COLO668 (cell line): Measurements from ENCODE around the gene LYPD4.
"Not testable (repeated sequence)": the region's sequence is repeated elsewhere in the genome, so short reads cannot be mapped to it uniquely, and the experiment has no call there.

Experiments
- DNase-seq: peaks from one replicate; lab custom pipeline; 2025; ENCODE audit not compliant: unreplicated experiment; lab: John Stamatoyannopoulos, UW

The LYPD4 gene

DNA sequence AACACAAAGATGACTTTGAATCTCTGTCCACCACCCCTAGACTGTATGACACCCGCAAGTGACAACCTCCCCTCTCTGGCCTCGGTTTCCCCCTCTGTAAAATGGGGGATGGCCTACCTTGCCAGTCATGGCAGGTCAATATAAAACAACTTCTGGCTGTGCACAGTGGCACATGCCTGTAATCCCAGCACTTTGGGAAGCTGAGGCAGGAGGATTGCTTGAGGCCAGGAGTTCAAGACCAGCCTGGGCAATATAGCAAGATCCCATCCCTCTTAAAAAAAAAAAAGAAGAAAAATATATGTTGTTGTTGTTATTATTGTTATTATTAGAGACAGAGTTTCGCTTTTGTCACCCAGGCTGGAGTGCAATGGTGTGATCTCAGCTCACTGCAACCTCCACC, 31.5 kb upstream of the LYPD4 start:
- not testable (repeated sequence) for DNase-seq

DNA sequence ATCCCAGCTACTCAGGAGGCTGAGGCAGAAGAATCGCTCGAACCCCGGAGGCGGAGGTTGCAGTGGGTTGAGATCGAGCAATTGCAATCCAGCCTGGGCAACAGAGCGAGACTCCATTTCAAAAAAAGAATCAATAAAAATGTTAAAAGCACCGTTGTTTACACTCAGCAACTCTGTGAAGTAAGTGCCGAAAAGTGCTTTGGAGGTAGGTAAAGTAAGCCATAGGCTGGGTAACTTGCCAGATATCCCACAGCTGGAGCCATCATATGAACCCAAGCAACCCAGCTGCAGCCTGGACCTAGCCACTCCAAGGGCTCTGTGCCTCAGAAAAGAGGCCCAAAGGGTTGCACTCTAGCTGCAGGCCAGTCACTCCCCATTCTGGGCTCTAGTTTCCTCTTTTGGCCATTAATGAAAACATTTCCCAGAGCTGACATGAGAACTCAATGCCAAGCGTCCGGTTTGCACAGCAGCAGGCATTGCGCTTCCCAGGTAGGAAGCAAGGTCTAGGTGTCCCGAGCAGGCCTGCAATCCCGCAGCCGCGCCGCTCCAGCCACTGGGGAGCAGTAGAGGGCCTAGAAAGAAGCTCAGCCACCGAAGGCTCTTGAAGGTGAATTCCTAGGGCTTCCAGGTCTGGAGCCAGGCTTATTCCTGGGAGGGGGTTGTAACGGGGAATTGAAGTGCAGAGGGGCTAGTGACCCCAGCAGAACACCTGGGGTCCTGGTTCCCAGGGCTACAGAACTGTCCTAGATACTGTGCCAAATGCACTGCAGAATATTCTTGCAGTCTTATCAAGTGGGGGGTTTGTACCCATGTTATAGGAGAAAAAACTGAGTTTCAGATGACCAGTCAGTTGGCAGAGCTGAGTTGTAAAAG, 28.5 kb upstream of the LYPD4 start:
- peak; percentile 75 for DNase-seq

DNA sequence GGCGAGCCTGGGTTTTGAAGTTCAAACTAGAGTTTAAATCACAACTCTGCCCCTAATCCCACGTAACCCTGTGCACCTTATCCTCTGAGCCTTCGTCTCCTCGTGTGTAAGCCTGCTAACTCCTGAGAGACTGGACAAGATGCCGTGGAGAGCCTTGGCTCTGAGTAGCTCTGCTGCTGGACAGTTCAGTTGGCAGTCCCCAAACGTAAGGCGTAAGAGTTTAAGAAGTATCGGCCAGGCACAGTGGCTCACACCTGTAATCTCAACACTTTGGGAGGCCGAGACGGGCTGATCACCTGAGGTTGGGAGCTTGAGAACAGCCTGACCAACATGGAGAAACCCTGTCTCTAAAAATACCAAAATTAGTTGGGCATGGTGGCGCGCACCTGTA, 27.9 kb upstream of the LYPD4 start:
- no peak for DNase-seq

DNA sequence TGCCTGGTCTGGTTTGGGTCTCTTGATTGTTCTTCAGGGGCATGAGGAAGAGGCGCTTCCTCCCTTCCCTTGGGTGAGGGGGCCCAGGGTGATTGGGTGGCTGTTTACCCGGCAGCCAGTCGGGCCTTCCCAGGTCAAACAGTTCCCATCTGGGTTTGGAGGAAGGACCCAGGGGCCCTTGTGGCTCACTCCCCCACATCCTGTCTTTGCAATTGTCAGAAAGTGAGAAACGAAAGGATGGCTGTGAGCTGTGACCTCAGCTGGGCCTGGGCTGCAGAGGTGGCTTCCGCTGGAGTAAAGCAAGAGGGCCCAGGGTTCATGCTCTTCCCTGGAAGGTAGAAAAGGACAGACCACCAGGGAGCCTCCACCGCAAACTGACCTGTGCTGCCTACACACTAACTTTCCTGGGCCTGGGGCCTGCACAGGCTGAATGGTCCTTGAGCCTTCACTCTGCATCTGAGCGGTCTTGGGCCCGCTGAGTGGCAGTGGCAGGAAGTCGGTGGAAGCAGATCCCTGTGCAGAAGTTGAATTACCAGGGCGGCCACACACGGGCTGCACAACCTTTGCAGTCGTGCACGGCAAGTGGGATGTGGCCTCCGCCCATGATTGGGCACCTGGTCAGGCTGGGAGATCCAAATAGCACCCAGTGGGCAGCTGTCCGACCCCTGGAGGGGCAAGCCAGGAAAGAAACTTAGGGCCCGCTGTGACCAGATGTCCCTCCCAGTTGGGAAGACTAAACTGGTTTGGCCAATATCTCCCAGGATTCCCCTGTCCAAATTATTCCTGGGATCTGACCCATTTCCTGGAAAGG, 27.3 kb upstream of the LYPD4 start:
- no peak for DNase-seq

DNA sequence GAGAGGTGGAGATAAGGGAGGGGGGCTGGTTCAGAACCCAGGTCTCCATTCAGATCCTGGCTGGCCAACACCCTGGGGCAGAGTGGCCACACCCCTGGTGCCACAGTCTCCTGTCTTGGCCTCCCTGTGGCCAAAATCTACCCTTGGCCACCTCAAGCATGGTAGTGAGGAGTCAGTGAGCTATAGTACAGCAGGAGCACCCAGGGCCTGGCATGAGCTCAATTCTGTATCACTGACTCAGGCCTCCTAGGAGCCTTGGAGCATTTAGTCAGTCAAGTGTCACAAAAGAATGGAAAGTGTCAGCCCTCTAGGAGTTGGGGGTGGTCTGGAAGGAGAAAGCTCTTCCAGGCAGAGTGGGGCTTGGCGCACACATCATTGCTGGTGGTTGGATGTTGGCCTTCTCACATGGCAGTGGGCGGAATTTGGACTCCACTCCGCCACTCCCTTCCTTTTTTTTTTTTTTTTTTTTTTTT, 26.0 kb upstream of the LYPD4 start:
- no peak for DNase-seq

DNA sequence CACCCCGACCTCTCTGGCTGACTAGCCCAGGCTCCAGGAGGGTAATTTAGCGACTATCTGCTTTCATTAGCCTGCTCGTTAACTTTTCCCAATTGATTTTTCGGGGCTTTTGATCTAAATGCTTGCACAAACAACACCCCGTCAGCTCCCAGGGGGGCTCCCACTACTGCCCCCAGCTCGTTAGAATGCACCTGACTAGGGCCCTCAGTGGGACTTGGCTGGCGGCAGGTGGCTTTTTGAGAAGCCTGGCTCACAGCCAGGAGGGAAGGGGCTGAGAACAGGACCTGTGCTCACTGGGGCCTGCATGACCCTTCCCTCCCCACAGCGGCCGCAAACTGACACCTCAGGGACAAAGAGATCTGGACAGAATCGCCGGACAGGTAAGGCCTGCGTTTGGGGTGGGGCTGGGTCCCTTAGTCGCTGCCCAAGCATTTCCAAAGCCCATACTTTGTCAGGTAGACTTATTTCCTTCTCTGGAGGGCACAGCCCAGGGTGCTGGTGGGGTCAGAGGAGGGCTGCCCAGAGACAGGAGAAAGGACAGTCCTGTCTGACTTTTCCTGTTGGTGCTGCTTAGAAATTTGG, 25.0 kb upstream of the LYPD4 start:
- DNase-seq, result peak; percentile 9

DNA sequence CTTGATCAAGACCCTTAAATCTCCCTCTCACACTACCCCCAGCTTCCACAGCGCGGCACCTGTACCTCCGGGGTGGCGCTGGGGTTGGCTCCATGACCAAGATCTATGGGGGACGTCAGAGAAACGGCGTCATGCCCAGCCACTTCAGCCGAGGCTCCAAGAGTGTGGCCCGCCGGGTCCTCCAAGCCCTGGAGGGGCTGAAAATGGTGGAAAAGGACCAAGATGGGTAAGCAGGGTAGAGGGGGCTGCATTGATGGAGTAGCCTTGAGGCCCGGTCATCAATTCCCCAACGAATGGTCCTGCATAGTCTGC, 24.5 kb upstream of the LYPD4 start:
- no peak for DNase-seq

DNA sequence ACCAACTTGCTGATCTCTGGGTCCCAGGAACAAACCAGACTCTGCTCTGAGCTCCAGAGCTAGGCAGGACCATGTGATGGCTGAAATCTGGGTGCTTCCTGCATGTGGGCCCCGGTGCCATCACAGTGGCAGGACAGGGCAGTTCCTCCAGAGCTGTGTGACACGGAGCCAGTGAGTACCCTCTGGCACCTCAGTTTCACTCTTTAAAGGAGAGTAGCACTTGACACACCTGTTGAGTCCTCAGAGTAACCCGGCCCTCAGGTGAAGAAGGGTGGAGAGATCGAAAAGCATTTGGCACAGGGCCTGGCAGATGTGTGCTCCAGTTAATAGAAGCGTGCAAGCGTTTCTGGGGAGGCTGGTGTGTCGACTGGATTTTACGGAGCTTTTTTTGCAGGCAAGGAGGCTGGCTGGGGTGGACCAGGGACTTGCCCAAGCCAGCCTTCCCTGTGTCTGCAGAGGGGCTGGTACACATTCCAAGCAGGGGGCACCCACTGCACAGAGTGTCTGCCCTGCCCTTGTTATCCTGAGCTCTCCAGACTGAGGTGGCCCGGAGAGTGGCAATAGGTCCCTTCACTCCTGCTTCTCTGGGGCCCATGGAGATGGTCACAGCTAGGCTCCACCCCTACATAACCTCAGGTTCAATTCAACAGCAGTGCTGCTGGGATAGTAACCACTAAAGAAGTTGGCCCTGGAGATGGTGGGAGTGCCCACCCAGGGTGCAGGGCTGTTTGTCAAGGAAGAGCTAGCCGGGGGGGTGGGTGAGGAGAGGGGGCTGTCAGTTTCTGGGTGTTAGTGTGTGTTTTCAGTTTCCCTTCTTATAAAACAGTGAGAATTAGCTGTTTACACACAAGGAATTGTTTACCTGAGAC, 23.9 kb upstream of the LYPD4 start:
- DNase-seq, result no peak

DNA sequence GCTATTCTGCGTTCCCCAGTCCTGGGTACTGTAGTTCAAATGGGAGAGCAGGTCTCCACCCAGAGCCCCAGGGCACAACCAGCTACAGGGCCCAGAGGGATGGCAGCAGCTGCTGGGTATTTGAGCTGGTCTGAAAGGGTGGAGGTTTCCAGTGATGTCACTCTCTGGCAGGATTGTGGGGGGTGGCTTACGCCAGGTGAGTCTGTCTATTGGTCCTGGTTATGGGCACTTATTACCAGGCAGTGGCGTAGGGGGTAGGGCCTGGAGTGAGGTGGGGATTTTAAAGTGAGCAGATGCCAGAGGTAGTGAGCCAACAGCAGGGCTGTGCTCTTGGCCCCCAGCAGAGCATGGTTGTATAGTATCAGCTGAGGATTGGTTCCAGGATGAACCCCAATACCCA, 21.8 kb upstream of the LYPD4 start:
- DNase-seq, result peak; percentile 38

DNA sequence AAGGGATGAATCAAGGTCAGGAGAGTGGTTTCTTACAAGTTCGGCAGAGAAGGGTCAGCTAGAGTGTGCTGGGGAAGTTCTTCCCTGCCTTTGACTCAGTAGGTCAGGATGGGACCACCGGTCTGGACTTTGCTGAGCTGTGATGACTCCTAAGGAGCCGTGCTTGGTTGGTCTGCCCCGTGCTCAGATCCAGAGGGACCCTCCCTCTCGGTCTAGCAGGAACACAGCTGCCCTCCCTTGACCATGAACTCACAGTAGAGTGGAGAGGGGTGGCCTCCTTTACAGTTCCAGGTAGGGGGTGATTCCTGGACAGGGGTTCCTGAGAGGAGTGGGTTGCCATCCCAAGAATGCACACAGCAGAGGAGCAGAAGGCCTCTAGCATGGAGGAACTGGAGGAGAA, 19.9 kb upstream of the LYPD4 start:
- DNase-seq, result no peak

DNA sequence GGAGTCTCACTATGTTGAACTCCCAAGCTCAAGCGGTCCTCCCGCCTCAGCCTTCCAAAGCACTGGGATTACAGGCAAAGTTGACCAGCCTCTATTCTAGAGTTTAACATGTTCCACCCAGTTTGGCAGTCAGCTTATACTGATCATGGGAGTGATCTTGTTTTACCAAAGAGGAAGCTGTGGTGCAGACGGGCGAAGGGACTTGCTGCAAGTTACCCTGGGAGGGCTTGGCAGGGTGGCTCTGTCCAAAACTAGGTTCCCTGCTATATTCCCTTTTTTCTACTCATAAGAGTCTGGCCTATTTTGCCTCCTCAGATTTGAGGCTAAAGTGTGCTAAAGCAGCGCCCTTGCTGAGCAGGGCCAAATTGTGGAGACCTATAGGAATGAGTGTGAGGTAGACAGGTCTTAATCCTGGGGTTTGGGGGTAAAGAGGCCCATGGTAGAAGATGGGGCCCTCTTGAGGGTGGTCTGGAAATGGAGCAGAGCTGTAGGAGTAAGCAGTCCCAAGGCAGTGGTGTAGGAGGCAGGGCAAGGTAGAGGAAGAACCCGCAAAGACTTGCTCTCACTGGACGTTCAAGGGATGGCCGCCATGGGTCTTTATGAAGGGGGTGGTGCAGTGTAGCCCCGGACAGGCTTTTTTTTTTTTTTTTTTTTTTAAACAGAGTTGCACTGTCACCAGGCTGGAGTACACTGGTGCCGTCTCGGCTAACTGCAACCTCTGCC, 18.9 kb upstream of the LYPD4 start:
- no peak for DNase-seq

DNA sequence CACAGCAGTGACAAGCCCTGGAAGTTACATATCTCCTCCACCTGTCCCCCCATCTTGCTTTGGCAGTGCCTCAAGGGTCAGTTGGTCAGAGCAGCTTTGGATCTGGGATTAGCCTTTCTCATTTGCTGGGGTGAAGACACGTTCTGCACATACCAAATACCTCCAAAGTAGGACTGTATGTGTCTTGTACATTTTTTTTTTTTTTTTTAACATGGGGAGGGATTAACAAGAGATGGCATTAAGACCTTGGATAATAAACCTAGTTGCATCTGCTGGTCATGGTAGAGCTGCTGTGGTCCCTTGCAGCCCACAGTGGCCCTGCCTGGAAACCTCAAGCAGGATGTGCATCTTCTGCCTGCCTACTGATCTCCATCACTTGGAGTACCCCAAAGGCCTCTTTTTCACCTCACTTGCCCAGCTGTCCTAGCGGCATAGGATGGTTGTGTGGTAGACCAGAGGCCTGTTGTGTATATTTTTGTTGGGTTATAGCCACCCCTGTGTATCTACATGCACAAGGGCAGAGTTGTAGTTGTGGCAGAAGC, 18.0 kb upstream of the LYPD4 start:
- DNase-seq, result no peak

DNA sequence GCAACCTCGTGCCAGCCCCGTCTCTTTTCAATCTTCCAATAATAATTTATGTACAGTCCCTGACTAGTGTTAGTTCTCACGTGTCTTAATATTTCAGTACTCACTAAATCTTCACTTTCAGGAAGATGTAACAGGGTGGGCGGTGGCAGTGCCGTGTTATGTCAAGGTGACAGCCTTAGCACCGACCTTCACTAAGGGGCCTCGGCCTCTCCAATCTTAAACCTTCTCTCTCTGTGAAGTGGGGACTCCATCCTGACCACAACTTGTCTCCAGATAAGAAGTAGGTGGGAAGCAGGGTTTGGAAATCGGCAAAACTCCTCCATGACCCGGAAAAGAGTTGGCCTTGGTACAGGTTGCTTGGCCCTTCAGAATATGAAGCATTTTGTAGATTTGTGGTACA, 17.4 kb upstream of the LYPD4 start:
- no peak for DNase-seq

DNA sequence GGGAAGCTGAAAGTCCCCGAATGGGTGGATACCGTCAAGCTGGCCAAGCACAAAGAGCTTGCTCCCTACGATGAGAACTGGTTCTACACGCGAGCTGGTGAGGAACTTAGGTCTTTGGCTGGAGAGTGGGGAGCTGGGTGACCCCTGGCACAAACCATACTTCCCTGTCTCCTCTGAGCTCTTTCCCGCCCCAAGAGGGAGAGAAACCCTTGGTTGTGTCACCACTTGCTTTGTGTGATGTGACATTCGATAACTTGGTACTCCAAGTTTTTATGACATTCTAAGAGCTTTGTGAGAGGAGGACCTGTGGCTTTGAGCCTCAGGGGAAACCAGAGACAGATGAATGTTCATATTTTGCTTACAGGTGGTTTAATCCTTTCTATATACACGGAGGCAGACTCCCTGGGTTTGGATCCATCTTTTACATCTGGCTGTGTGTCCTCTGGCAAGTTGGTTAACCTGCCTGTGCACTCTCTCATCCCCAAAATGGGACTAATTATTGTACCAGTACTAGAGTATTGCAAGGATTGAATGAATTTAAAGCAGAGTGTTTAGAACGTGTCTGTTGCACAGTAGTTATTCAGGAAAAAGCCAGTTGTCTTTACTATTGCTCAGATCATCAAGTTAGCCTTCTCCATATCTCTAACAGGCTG, 16.8 kb upstream of the LYPD4 start:
- no peak for DNase-seq

DNA sequence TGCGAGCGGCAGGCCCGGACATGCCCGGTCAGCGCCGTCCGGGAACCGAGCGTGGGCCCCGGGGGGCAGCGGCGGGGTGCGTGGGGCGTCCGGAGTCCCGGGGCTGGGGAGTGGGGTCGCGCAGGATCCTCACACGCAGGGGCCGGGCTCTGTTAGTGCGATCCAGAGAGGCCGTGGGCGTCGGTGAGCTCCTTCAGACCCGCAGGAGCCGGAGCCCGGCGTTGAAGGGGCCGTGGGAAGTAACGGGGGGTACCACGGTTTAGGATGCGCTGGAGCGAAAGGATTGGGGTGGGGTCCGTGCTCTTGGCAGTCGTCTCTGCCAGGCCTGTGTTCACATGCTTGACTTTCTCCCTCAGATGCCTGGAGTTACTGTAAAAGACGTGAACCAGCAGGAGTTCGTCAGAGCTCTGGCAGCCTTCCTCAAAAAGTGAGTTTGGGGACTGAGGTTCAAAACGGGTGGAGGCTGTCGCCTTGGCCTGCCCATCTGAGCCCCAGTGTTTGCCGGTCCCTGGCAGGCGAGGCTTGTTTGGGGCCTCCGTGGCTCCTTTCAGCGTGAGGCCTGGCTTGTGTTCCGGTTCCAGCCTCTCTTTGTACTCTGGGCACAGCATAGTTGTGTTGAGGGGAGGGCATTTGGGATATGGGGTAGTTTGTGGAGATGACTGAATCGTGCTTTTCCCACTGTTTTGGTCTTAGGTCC, 16.1 kb upstream of the LYPD4 start:
- peak; percentile 12 for DNase-seq

DNA sequence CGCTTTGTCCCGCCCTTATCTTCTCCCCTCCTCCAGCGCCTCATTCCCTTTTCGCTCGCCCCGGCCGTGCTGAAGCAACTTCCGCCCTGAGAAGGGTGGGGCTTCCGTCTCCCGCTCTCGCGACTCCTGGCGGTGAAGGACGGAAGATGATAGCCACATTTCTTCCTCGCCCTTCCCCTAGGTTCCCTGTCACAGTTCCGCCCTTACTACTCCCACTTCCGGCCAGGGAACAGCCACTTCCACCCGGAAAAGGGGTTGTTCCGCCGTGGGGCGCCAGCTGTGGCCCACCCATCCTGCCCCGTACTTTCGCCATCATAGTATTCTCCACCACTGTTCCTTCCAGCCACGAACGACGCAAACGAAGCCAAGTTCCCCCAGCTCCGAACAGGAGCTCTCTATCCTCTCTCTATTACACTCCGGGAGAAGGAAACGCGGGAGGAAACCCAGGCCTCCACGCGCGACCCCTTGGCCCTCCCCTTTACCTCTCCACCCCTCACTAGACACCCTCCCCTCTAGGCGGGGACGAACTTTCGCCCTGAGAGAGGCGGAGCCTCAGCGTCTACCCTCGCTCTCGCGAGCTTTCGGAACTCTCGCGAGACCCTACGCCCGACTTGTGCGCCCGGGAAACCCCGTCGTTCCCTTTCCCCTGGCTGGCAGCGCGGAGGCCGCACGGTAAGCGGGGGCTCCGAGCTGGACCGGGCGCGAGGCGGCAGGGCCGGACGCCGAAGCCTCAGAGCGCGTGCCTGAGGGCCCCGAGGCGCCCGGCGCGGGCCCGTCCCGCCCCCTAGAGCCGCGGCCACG, 15.3 kb upstream of the LYPD4 start, which contains the start of gene RPS19:
Gene RPS19 (plus strand): TSS at position 638 of the 801 bp plus-strand sequence. CDS start 520 bp downstream, outside the sequence.
- peak; percentile 97 for DNase-seq

DNA sequence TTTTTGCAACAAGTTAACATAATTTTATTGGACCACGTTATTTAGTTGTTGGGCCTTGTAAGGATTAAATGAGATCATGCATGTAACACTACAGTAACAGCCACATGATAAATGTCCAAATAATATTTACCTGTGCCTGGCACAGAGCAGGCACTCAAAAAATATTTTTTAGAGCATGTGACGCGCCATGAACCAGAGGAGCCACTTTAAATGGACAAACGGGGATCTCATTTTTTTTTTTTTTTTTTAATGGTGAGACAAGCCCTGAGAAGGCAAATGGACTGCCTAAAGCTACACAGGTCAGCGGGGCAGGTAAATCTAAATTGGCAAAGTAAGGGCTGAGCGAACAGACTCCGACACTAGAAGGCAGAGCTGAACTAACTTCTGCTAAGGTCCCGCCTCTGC, 14.7 kb upstream of the LYPD4 start:
- DNase-seq, result no peak

DNA sequence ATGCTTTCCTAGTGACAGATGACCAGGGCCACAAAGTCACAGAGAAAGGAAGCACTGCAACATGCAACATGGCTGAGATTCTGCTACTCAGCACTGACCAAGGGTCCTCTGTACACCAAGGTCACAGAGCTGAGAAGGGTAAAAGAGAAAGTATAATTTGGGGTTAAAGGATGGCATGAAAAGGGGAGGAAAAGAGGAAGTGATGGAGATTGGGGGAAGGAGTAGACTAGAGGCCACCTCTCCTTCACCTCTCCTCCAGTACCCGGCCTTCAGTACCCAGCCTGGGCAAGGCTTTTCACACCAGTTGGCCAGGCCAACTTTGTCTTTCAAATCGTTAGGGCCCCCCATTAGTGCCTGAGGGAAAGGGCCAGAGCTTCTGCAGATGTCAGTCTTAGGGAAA, 9.3 kb upstream of the LYPD4 start:
- DNase-seq, result no peak
